Liver (tissue), 9 donors: ENCODE data around the gene OTOP2. TPM values are rescaled to one million over a fixed set of nuclear protein-coding genes. Genes with fewer than 3 reads are reported as not detected.

Source experiments
- DNase-seq: peaks from one replicate; pipeline ENCODE4 v3.0.0-alpha.2; 2017; ENCODE audit warnings: low spot score
- H3K27ac ChIP-seq, 2 donors: one replicate each; pipeline ENCODE4 v1.7.0; 2013; ENCODE audit warnings: inconsistent platforms in 2 of 2, low read length in 2 of 2, control low read depth in 1 of 2, low read depth in 1 of 2, mild to moderate bottlenecking in 1 of 2
- H3K27me3 ChIP-seq, 4 donors: one replicate each; pipeline versions ENCODE4 v1.6.1 to v1.7.0; 2013; ENCODE audit warnings: low read length in 3 of 4, inconsistent platforms in 1 of 4, mild to moderate bottlenecking in 1 of 4, moderate library complexity in 1 of 4; ENCODE audit not compliant: control insufficient read depth in 4 of 4, insufficient read depth in 4 of 4
- H3K36me3 ChIP-seq, 4 donors: one replicate each; pipeline versions ENCODE4 v1.6.1 to v1.7.0; 2013; ENCODE audit warnings: low read length in 3 of 4, mild to moderate bottlenecking in 3 of 4, low read depth in 1 of 4, moderate library complexity in 1 of 4; ENCODE audit not compliant: control insufficient read depth in 4 of 4, insufficient read depth in 3 of 4
- H3K4me1 ChIP-seq, 4 donors: one replicate each; pipeline versions ENCODE4 v1.6.1 to v1.7.0; 2013; ENCODE audit warnings: low read length in 3 of 4, mild to moderate bottlenecking in 3 of 4, moderate library complexity in 1 of 4; ENCODE audit not compliant: control insufficient read depth in 4 of 4, insufficient read depth in 4 of 4
- H3K4me3 ChIP-seq, 3 donors: one replicate each; pipeline versions ENCODE4 v1.6.1 to v1.7.0; 2013; ENCODE audit warnings: low read length in 3 of 3, control low read depth in 1 of 3, low read depth in 1 of 3, mild to moderate bottlenecking in 1 of 3
- H3K9ac ChIP-seq, 2 donors: one replicate each; pipeline ENCODE4 v1.7.0; 2013; ENCODE audit warnings: low read length in 2 of 2, mild to moderate bottlenecking in 2 of 2, moderate library complexity in 2 of 2, control low read depth in 1 of 2, low read depth in 1 of 2
- H3K9me3 ChIP-seq, 4 donors: one replicate each; pipeline versions ENCODE4 v1.6.1 to v1.7.0; 2013; ENCODE audit warnings: low read length in 3 of 4; ENCODE audit not compliant: control insufficient read depth in 4 of 4
- ATF3 ChIP-seq: IDR thresholded peaks from 2 replicates; pipeline ENCODE4 v1.6.1; 2016; ENCODE audit warnings: antibody characterized with exemption
- CTCF ChIP-seq: fragments of 150-350 bp; IDR thresholded peaks from 2 replicates; pipeline ENCODE4 v1.5.1; 2017; ENCODE audit warnings: improper control_type of control experiment, low read depth, low read length; ENCODE audit not compliant: missing input control
- EGR1 ChIP-seq, 2 donors: IDR thresholded peaks; 2 replicates each; pipeline ENCODE4 v1.6.1; 2016 to 2018; ENCODE audit warnings: antibody characterized with exemption in 2 of 2, low read depth in 2 of 2
- FOXA1 ChIP-seq: IDR thresholded peaks from 2 replicates; pipeline ENCODE4 v1.6.1; 2016; ENCODE audit warnings: antibody characterized with exemption
- FOXA2 ChIP-seq: IDR thresholded peaks from 2 replicates; pipeline ENCODE4 v1.6.1; 2016; ENCODE audit warnings: antibody characterized with exemption
- GABPA ChIP-seq, 2 donors: IDR thresholded peaks in 1 of 2; conservative IDR thresholded peaks in 1 of 2; 2 replicates each; pipeline ENCODE4 v1.6.1; 2016; ENCODE audit warnings: antibody characterized with exemption in 2 of 2, mild to moderate bottlenecking in 1 of 2, moderate library complexity in 1 of 2
- HNF4A ChIP-seq, 2 donors: conservative IDR thresholded peaks; 2 replicates each; pipeline ENCODE4 v1.6.1; 2016; ENCODE audit warnings: antibody characterized with exemption in 2 of 2, mild to moderate bottlenecking in 2 of 2
- HNF4G ChIP-seq: IDR thresholded peaks from 2 replicates; pipeline ENCODE4 v1.6.1; 2016; ENCODE audit warnings: antibody characterized with exemption
- JUND ChIP-seq, 2 donors: IDR thresholded peaks; 2 replicates each; pipeline ENCODE4 v1.6.1; 2016; ENCODE audit warnings: antibody characterized with exemption in 2 of 2
- NR2F2 ChIP-seq: IDR thresholded peaks from 2 replicates; pipeline ENCODE4 v1.6.1; 2016; ENCODE audit warnings: antibody characterized with exemption
- RAD21 ChIP-seq, 2 donors: IDR thresholded peaks; 2 replicates each; pipeline ENCODE4 v1.6.1; 2016; ENCODE audit warnings: antibody characterized with exemption in 2 of 2, mild to moderate bottlenecking in 2 of 2
- REST ChIP-seq: IDR thresholded peaks from 2 replicates; pipeline ENCODE4 v1.6.1; 2016; ENCODE audit warnings: antibody characterized with exemption, mild to moderate bottlenecking
- RXRA ChIP-seq, 2 donors: IDR thresholded peaks; 2 replicates each; pipeline ENCODE4 v1.6.1; 2017 to 2018; ENCODE audit warnings: antibody characterized with exemption in 2 of 2, mild to moderate bottlenecking in 1 of 2
- SP1 ChIP-seq: IDR thresholded peaks from 2 replicates; pipeline ENCODE4 v1.6.1; 2018; ENCODE audit warnings: antibody characterized with exemption, mild to moderate bottlenecking
- ZBTB33 ChIP-seq: IDR thresholded peaks from 2 replicates; pipeline ENCODE4 v1.6.1; 2016; ENCODE audit warnings: antibody characterized with exemption
- WGBS: extraction: QIAGEN DNeasy Blood & Tissue Kit; methylation state at CpG from one replicate; pipeline ENCODE4 v1.1.7; 2013; 5-methylcytosine and 5-hydroxymethylcytosine counted together
- polyA plus RNA-seq, 2 donors: library from polyadenylated mRNA; stranded (reverse) in 1 of 2; unstranded in 1 of 2; fragments of 200-250 nt in 1 of 2; fragments of >200 nt in 1 of 2; fragmentation: Nextera tagmentation in 1 of 2; extraction: Ambion mirVana in 1 of 2; gene quantifications; one replicate each; pipeline versions ENCODE4 v1.2.1 to v1.2.3, GENCODE V29; 2013 to 2015
- total RNA-seq, 2 donors: library from RNA; depleted of rRNA; stranded (reverse); fragments of >200 nt; gene quantifications; one replicate each; pipeline ENCODE4 v1.2.3, GENCODE V29; 2014
- donor health status: healthy.
- donor health status: healthy.
- donor health status: healthy.
- donor health status: healthy.
- donor health status: healthy.

The OTOP2 gene
- total and polyA plus RNA-seq, 4 donors = not detected

GRCh38 chr17:74950207-74950606, 26.1 kb downstream of the OTOP2 start:
- Histone ChIP-seq H3K4me3 (no peak overlapping the region), H3K27me3 (no peaks in the 10 kb centered on the region), H3K27ac (no peak overlapping the region), H3K9me3 (no peaks in the 10 kb centered on the region), H3K4me1 (no peaks in the 10 kb centered on the region), H3K9ac (no peak overlapping the region), H3K36me3 (no peaks in the 10 kb centered on the region)
- WGBS = 68% methylated on average over 8 of the region's 8 CpGs
- no peak for TF ChIP-seq EGR1 (IDR thresholded peaks at IDR 0.05; ENCODE audit: low read depth in 2 of 2)
- TF ChIP-seq HNF4G = no peak
- no peak for TF ChIP-seq SP1
- no peak for TF ChIP-seq GABPA (IDR thresholded peaks at IDR 0.05 in 1 of 2, conservative IDR thresholded peaks at IDR 0.05 in 1 of 2)
- TF ChIP-seq FOXA2 = no peak
- DNase-seq = no peak

GRCh38 chr17:74951065-74951464, 27.0 kb downstream of the OTOP2 start:
- WGBS = 70% methylated on average over 3 of the region's 3 CpGs
- Histone ChIP-seq H3K36me3 (no peaks in the 10 kb centered on the region), H3K27ac (no peak overlapping the region)

More at GRCh38 chr17:74951065-74951464, 27.0 kb downstream of the OTOP2 start:
- no peak for DNase-seq
- Histone ChIP-seq H3K4me1 (no peaks in the 10 kb centered on the region), H3K4me3 (no peak overlapping the region), H3K9me3 (no peaks in the 10 kb centered on the region), H3K9ac (no peak overlapping the region), H3K27me3 (no peaks in the 10 kb centered on the region)
- no peak for TF ChIP-seq FOXA2
- no peak for TF ChIP-seq NR2F2
- no peak for TF ChIP-seq HNF4A (conservative IDR thresholded peaks at IDR 0.05)
- no peak for TF ChIP-seq FOXA1
- TF ChIP-seq RAD21 (IDR thresholded peaks at IDR 0.05) = no peak
- no peak for TF ChIP-seq EGR1 (IDR thresholded peaks at IDR 0.05; ENCODE audit: low read depth in 2 of 2)
- TF ChIP-seq GABPA (IDR thresholded peaks at IDR 0.05 in 1 of 2, conservative IDR thresholded peaks at IDR 0.05 in 1 of 2) = no peak
- TF ChIP-seq ATF3 = no peak
- no peak for TF ChIP-seq REST
- no peak for TF ChIP-seq ZBTB33
- TF ChIP-seq RXRA (IDR thresholded peaks at IDR 0.05) = no peak
- TF ChIP-seq JUND (IDR thresholded peaks at IDR 0.05) = no peak
- no peak for TF ChIP-seq CTCF
